Trophoblast cell (in vitro differentiated cells and primary cell): Measurements from ENCODE around the gene SCARB2.

Experiments
- DNase-seq, 2 donors: peaks; one replicate each; pipeline ENCODE4 v3.0.0-alpha.2; 2016
- H2AFZ ChIP-seq: 2 replicates; pipeline ENCODE4 v1.6.1; 2013; ENCODE audit warnings: low read length, moderate library complexity, mild to moderate bottlenecking; ENCODE audit not compliant: insufficient read depth, poor library complexity
- H2AK5ac ChIP-seq: 2 replicates; pipeline ENCODE4 v1.6.1; 2013; ENCODE audit warnings: mild to moderate bottlenecking, low read length
- H2BK120ac ChIP-seq: 2 replicates; pipeline ENCODE4 v1.6.1; 2013; ENCODE audit warnings: low read length, mild to moderate bottlenecking, moderate library complexity; ENCODE audit not compliant: insufficient read depth, poor library complexity
- H2BK12ac ChIP-seq: 2 replicates; pipeline ENCODE4 v1.6.1; 2013; ENCODE audit warnings: mild to moderate bottlenecking, low read length, moderate library complexity
- H2BK5ac ChIP-seq: 2 replicates; pipeline ENCODE4 v1.6.1; 2013; ENCODE audit warnings: low read length, low read depth, moderate library complexity, mild to moderate bottlenecking; ENCODE audit not compliant: poor library complexity
- H3K14ac ChIP-seq: 2 replicates; pipeline ENCODE4 v1.6.1; 2013; ENCODE audit warnings: mild to moderate bottlenecking, low read length
- H3K18ac ChIP-seq: 2 replicates; pipeline ENCODE4 v1.6.1; 2013; ENCODE audit warnings: mild to moderate bottlenecking, low read length
- H3K23ac ChIP-seq: 2 replicates; pipeline ENCODE4 v1.6.1; 2013; ENCODE audit warnings: low read length
- H3K27ac ChIP-seq: 2 replicates; pipeline ENCODE4 v1.5.1; 2013; ENCODE audit warnings: low read depth, mild to moderate bottlenecking, inconsistent platforms, low read length, moderate library complexity
- H3K27me3 ChIP-seq: 2 replicates; pipeline ENCODE4 v1.6.1; 2013; ENCODE audit warnings: inconsistent platforms, mild to moderate bottlenecking, low read length, moderate library complexity; ENCODE audit not compliant: insufficient read depth
- H3K36me3 ChIP-seq, 2 experiments: 1 replicate in 1 of 2; 2 replicates in 1 of 2; pipeline ENCODE4 v1.6.1; 2013; ENCODE audit warnings: low read length in 2 of 2, mild to moderate bottlenecking in 2 of 2, moderate library complexity in 1 of 2; ENCODE audit not compliant: insufficient read depth in 2 of 2, control insufficient read depth in 1 of 2
- H3K4ac ChIP-seq: 2 replicates; pipeline ENCODE4 v1.6.1; 2013; ENCODE audit warnings: low read depth, mild to moderate bottlenecking, low read length, moderate library complexity
- H3K4me1 ChIP-seq, 2 experiments: 1 replicate in 1 of 2; 2 replicates in 1 of 2; pipeline ENCODE4 v1.6.1; 2013; ENCODE audit warnings: low read length in 2 of 2, mild to moderate bottlenecking in 2 of 2, moderate library complexity in 1 of 2; ENCODE audit not compliant: insufficient read depth in 2 of 2, control insufficient read depth in 1 of 2
- H3K4me2 ChIP-seq: 2 replicates; pipeline ENCODE4 v1.6.1; 2013; ENCODE audit warnings: inconsistent platforms, mild to moderate bottlenecking, low read length, moderate library complexity
- H3K4me3 ChIP-seq: 2 replicates; pipeline ENCODE4 v1.5.1; 2013; ENCODE audit warnings: mild to moderate bottlenecking, low read depth, low read length, inconsistent platforms
- H3K79me1 ChIP-seq: one replicate; pipeline ENCODE4 v1.6.1; 2013; ENCODE audit warnings: low read length
- H3K79me2 ChIP-seq: 2 replicates; pipeline ENCODE4 v1.6.1; 2013; ENCODE audit warnings: low read length, mild to moderate bottlenecking; ENCODE audit not compliant: control insufficient read depth, insufficient read depth, poor library complexity
- H3K9ac ChIP-seq: 2 replicates; pipeline ENCODE4 v1.6.1; 2013; ENCODE audit warnings: mild to moderate bottlenecking, low read length
- H3K9me3 ChIP-seq: 2 replicates; pipeline ENCODE4 v1.6.1; 2013; ENCODE audit warnings: low read depth, mild to moderate bottlenecking, control low read depth, inconsistent platforms, low read length; ENCODE audit not compliant: insufficient read depth
- H4K12ac ChIP-seq: 2 replicates; pipeline ENCODE4 v1.6.1; 2013; ENCODE audit warnings: low read depth, mild to moderate bottlenecking, low read length, moderate library complexity
- H4K8ac ChIP-seq: 2 replicates; pipeline ENCODE4 v1.6.1; 2013; ENCODE audit warnings: low read depth, mild to moderate bottlenecking, low read length, moderate library complexity
- H4K91ac ChIP-seq: one replicate; pipeline ENCODE4 v1.6.1; 2013; ENCODE audit warnings: low read depth, mild to moderate bottlenecking, low read length, moderate library complexity
- WGBS: extraction: QIAGEN DNeasy Blood & Tissue Kit; methylation state at CpG from one replicate; pipeline ENCODE4 v1.1.7; 2013; ENCODE audit warnings: missing lambda C conversion rate; ENCODE audit not compliant: insufficient read length, insufficient coverage; ENCODE audit errors: extremely low coverage; 5-methylcytosine and 5-hydroxymethylcytosine counted together

SCARB2 gene

DNA sequence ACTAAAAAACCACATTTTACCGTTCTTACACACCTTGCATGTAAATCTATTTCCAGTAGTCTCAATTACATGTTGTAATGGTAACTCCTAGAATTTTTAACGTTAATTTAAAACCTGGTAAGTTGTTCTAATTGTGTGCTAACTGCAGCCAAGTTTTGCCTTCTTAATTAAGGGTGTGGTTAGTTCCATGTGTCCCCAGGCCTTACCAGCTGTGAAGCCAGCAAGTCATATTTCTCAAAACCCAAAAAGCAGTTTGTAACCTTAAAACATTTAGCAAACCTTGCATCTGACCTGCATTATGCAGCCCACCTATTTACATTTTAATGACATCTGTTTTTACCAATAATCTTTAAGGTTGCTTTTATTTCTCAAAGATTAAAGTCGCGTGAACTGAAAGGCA, 19.5 kb upstream of the SCARB2 start:
- Histone ChIP-seq H3K4me1 (peaks cover 0 to 3% of the 10 kb centered on the region in 2 experiments), H3K9me3 (peaks cover 2% of the 10 kb centered on the region)

DNA sequence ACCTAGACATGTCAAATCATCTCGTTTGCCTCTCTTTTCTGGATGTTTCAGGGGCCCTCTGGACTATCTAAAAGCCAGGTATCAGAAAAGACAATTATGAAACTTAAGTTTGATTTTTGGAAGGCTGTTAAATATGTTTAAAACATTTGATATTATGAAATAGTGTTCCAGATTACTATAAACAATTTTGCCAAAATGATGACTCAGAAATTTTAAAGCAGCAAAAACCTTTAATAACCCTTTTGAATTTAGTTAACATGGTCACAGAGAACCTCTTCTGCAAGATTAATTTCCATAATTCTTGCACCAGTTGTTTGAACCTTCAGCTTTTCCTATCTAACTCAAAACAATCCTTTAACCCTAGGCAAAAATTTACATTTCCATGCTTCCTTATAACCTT, 19.1 kb upstream of the SCARB2 start:
- Histone ChIP-seq H3K27me3 (no peaks in the 10 kb centered on the region), H4K8ac (no peak overlapping the region), H4K91ac (no peak overlapping the region), H3K18ac (no peak overlapping the region), H3K36me3 (peaks cover 4 to 8% of the 10 kb centered on the region in 2 experiments), H3K79me1 (peaks cover 8% of the 10 kb centered on the region), H4K12ac (no peak overlapping the region), H3K14ac (no peak overlapping the region), H3K9me3 (peaks cover 2% of the 10 kb centered on the region), H3K4me1 (peaks cover 0 to 3% of the 10 kb centered on the region in 2 experiments), H3K79me2 (no peaks in the 10 kb centered on the region), H3K23ac (no peak overlapping the region), H2BK12ac (no peak overlapping the region), H2AK5ac (no peak overlapping the region), H3K4me3 (no peak overlapping the region), H2AFZ (no peak overlapping the region), H2BK120ac (no peak overlapping the region), H2BK5ac (no peak overlapping the region), H3K4ac (no peak overlapping the region), H3K27ac (no peak overlapping the region), H3K4me2 (no peak overlapping the region), H3K9ac (no peak overlapping the region)
- no CpG with 5 or more reads among the region's 1 CpG for WGBS
- no peak for DNase-seq

More for the DNA sequence above, 19.5 kb upstream of the SCARB2 start:
- no CpG with 5 or more reads among the region's 4 CpGs for WGBS
- no peak overlapping the region for H3K23ac ChIP-seq
- no peak overlapping the region for H3K9ac ChIP-seq
- H3K27ac ChIP-seq, result no peak overlapping the region
- H3K36me3 ChIP-seq, result peaks cover 3 to 8% of the 10 kb centered on the region in 2 experiments
- H4K12ac ChIP-seq, result no peak overlapping the region
- H3K4ac ChIP-seq, result no peak overlapping the region
- no peaks in the 10 kb centered on the region for H3K27me3 ChIP-seq
- no peak overlapping the region for H2BK12ac ChIP-seq
- no peak for DNase-seq
- no peak overlapping the region for H4K8ac ChIP-seq
- no peak overlapping the region for H2AK5ac ChIP-seq
- no peak overlapping the region for H2BK5ac ChIP-seq
- H2AFZ ChIP-seq, result no peak overlapping the region
- H4K91ac ChIP-seq, result no peak overlapping the region
- H3K79me1 ChIP-seq, result peaks cover 8% of the 10 kb centered on the region
- no peak overlapping the region for H3K14ac ChIP-seq
- H3K18ac ChIP-seq, result no peak overlapping the region
- no peak overlapping the region for H3K4me3 ChIP-seq
- peak overlapping the region; percentile 54 for H3K4me2 ChIP-seq
- no peaks in the 10 kb centered on the region for H3K79me2 ChIP-seq
- H2BK120ac ChIP-seq, result no peak overlapping the region

DNA sequence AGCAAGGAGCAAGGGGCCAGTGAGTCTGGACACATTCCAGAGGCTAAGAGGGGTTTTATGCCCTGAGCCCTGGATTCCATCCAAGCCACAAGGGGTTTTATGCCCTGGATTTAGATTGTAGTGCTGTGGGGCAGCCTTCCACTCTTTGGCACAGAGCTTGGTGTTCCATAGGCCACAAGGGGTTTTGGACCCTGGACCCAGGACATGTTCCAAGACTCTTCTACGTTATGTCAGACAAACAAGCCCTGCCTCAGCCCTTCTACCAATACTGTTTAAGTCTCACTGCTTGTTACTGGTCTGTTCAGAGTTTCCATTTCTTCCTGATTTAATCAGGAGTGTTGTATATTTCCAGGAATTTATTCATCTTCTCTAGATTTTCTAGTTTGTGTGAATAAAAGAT, 12.8 kb upstream of the SCARB2 start:
- no peak overlapping the region for H2BK120ac ChIP-seq
- no CpG with 5 or more reads among the region's 1 CpG for WGBS
- no peak overlapping the region for H3K4ac ChIP-seq
- H3K4me1 ChIP-seq, result no peaks in the 10 kb centered on the region
- H4K8ac ChIP-seq, result no peak overlapping the region
- H3K27ac ChIP-seq, result no peak overlapping the region
- no peak overlapping the region for H2BK5ac ChIP-seq
- H3K9me3 ChIP-seq, result peaks cover 4% of the 10 kb centered on the region
- no peak for DNase-seq
- no peaks in the 10 kb centered on the region for H3K27me3 ChIP-seq
- H4K91ac ChIP-seq, result no peak overlapping the region
- no peak overlapping the region for H3K4me3 ChIP-seq
- no peak overlapping the region for H3K14ac ChIP-seq
- no peak overlapping the region for H4K12ac ChIP-seq
- H3K36me3 ChIP-seq, result peaks cover 4 to 10% of the 10 kb centered on the region in 2 experiments
- no peaks in the 10 kb centered on the region for H3K79me2 ChIP-seq
- no peak overlapping the region for H2BK12ac ChIP-seq
- H3K4me2 ChIP-seq, result no peak overlapping the region
- no peak overlapping the region for H3K9ac ChIP-seq
- H3K79me1 ChIP-seq, result no peaks in the 10 kb centered on the region
- H2AK5ac ChIP-seq, result no peak overlapping the region
- no peak overlapping the region for H3K18ac ChIP-seq
- H2AFZ ChIP-seq, result no peak overlapping the region
- H3K23ac ChIP-seq, result no peak overlapping the region

DNA sequence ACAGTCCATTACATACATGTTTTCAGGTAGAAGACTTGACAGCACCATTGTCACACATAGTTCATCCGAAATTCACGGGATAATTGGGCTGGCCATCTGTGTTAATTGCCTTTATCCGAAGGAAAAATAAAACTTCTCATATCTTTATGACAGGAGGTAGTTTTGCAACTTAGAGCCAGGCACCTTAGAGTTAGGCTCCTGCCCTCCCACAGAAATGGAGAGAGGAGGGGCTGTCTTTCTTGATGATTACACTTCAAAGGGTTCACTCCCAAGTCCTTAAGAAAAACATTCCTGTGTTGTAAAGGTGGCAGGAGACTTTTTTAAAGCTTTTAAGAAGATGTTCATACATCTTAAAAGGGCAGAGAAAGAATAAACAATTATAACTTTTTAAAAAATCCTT, 10.5 kb upstream of the SCARB2 start:
- WGBS, result no CpG with 5 or more reads among the region's 3 CpGs
- no peak overlapping the region for H3K4me2 ChIP-seq
- H3K4ac ChIP-seq, result no peak overlapping the region

More for the DNA sequence above, 10.5 kb upstream of the SCARB2 start:
- Histone ChIP-seq H3K79me2 (no peaks in the 10 kb centered on the region), H3K4me3 (no peak overlapping the region), H3K9me3 (peaks cover 3% of the 10 kb centered on the region), H2BK120ac (no peak overlapping the region), H3K18ac (no peak overlapping the region), H4K8ac (no peak overlapping the region), H2AK5ac (no peak overlapping the region), H3K36me3 (peaks cover 2 to 3% of the 10 kb centered on the region in 2 experiments), H3K9ac (no peak overlapping the region), H2BK5ac (no peak overlapping the region), H4K91ac (no peak overlapping the region), H4K12ac (no peak overlapping the region), H3K14ac (no peak overlapping the region), H2AFZ (no peak overlapping the region), H3K4me1 (no peaks in the 10 kb centered on the region), H2BK12ac (no peak overlapping the region), H3K79me1 (no peaks in the 10 kb centered on the region), H3K27ac (no peak overlapping the region), H3K27me3 (no peaks in the 10 kb centered on the region), H3K23ac (no peak overlapping the region)
- no peak for DNase-seq
